ENCODE data around the gene ADAMTS4.

Gene ADAMTS4

DNA sequence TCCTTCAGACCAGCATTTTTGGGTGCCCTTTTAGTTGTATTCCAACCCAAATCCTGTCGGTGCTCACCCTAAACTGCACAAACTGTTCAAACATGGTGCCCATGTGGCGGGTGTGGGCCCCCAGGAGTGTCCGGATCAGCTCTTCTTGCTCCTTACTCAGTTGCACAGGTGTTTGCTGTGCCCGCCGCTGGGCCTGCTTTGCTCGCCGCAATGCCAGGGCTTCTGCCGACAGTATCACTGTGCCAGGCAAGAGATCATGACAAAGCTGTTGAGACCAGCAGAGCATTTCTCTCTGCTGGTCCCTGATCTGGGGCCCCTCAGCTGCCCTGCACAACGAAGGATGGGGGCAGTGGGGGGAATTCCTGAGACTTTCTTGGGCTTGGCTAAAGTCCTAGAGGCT is 34.2 kb upstream of the ADAMTS4 start:
- Histone ChIP-seq H3K4me3 (ENCODE audit: low read length) (no peak overlapping the region), H4K20me1 (ENCODE audit: control insufficient read depth, insufficient read depth, low read depth, low read length) (no peaks in the 10 kb centered on the region), H3K9me2 (replicated peaks; ENCODE audit: control insufficient read depth, low read length) (no peaks in the 10 kb centered on the region), H3K9me3 (ENCODE audit: control insufficient read depth, insufficient read depth, low read length) (no peaks in the 10 kb centered on the region), H3K36me3 (ENCODE audit: control insufficient read depth, low read length) (peaks cover 26% of the 10 kb centered on the region), H3K4me1 (ENCODE audit: control insufficient read depth, low read length) (peaks cover 1% of the 10 kb centered on the region), H3F3A (ENCODE audit: control insufficient read depth, insufficient read depth) (no peaks in the 10 kb centered on the region), H3K27me3 (ENCODE audit: control insufficient read depth, low read length) (0 out of 2 replicates have a peak, but pooled peaks cover 3% of the 10 kb centered on the region), H3K27ac (ENCODE audit: low read depth, low read length) (no peak overlapping the region), H3K79me2 (ENCODE audit: control insufficient read depth, low read length) (no peaks in the 10 kb centered on the region; the same call in 1 of the 2 replicates), H3K4me2 (ENCODE audit: low read length) (no peak overlapping the region)
- TF ChIP-seq, protein P1, sequence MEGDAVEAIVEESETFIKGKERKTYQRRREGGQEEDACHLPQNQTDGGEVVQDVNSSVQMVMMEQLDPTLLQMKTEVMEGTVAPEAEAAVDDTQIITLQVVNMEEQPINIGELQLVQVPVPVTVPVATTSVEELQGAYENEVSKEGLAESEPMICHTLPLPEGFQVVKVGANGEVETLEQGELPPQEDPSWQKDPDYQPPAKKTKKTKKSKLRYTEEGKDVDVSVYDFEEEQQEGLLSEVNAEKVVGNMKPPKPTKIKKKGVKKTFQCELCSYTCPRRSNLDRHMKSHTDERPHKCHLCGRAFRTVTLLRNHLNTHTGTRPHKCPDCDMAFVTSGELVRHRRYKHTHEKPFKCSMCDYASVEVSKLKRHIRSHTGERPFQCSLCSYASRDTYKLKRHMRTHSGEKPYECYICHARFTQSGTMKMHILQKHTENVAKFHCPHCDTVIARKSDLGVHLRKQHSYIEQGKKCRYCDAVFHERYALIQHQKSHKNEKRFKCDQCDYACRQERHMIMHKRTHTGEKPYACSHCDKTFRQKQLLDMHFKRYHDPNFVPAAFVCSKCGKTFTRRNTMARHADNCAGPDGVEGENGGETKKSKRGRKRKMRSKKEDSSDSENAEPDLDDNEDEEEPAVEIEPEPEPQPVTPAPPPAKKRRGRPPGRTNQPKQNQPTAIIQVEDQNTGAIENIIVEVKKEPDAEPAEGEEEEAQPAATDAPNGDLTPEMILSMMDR (IDR thresholded peaks at IDR 0.05; ENCODE audit: low read depth, low read length, poor library complexity, severe bottlenecking): no peak
- TF ChIP-seq EZH2phosphoT487 (IDR thresholded peaks at IDR 0.05; ENCODE audit: borderline replicate concordance, low read length): no peak

DNA sequence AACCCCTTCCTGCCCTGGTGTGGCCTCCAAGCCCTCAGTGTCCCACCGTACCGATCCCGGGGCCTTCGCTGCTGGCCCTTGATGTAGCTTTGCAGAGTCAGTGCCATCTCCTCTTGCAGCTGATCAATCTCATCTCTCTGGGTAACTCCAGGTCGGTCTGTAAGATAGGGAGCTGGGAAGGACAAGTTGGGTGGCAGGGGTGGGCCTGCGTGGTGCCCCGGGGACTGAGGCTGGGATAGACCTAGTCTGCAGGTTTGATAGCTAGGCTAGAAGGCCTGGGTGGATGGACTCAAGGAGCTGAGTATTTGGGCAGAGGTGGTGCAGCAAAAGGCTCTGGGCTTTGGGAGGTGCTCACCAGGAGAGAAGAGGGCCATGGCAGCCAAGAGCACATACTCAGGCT is 31.9 kb upstream of the ADAMTS4 start:
- H3K79me2 ChIP-seq (ENCODE audit: control insufficient read depth, low read length): peaks cover 11% of the 10 kb centered on the region
- TF ChIP-seq, protein P1 (IDR thresholded peaks at IDR 0.05; ENCODE audit: low read depth, low read length, poor library complexity, severe bottlenecking): no peak
- no peak for TF ChIP-seq EZH2phosphoT487 (IDR thresholded peaks at IDR 0.05; ENCODE audit: borderline replicate concordance, low read length)
- H3K27ac ChIP-seq (ENCODE audit: low read depth, low read length): no peak overlapping the region
- no peaks in the 10 kb centered on the region for H4K20me1 ChIP-seq (ENCODE audit: control insufficient read depth, insufficient read depth, low read depth, low read length)
- no peaks in the 10 kb centered on the region for H3K9me2 ChIP-seq (replicated peaks; ENCODE audit: control insufficient read depth, low read length)
- H3F3A ChIP-seq (ENCODE audit: control insufficient read depth, insufficient read depth): no peaks in the 10 kb centered on the region
- no peaks in the 10 kb centered on the region for H3K9me3 ChIP-seq (ENCODE audit: control insufficient read depth, insufficient read depth, low read length)
- H3K27me3 ChIP-seq (ENCODE audit: control insufficient read depth, low read length): no peaks in the 10 kb centered on the region
- no peak overlapping the region for H3K4me2 ChIP-seq (ENCODE audit: low read length)
- peaks cover 30% of the 10 kb centered on the region for H3K36me3 ChIP-seq (ENCODE audit: control insufficient read depth, low read length)
- peaks cover 17% of the 10 kb centered on the region for H3K4me1 ChIP-seq (ENCODE audit: control insufficient read depth, low read length)
- H3K4me3 ChIP-seq (ENCODE audit: low read length): no peak overlapping the region

- H4K20me1 ChIP-seq (ENCODE audit: control insufficient read depth, insufficient read depth, low read depth, low read length): no peaks in the 10 kb centered on the region
- H3K4me1 ChIP-seq (ENCODE audit: control insufficient read depth, low read length): peaks cover 24% of the 10 kb centered on the region
- no peak overlapping the region for H3K27ac ChIP-seq (ENCODE audit: low read depth, low read length)
- H3K36me3 ChIP-seq (ENCODE audit: control insufficient read depth, low read length): peaks cover 30% of the 10 kb centered on the region
- H3K27me3 ChIP-seq (ENCODE audit: control insufficient read depth, low read length): no peaks in the 10 kb centered on the region
- no peaks in the 10 kb centered on the region for H3K9me3 ChIP-seq (ENCODE audit: control insufficient read depth, insufficient read depth, low read length)
- no peak for TF ChIP-seq EZH2phosphoT487 (IDR thresholded peaks at IDR 0.05; ENCODE audit: borderline replicate concordance, low read length)
- TF ChIP-seq, protein P1 (IDR thresholded peaks at IDR 0.05; ENCODE audit: low read depth, low read length, poor library complexity, severe bottlenecking): no peak
- peaks cover 11% of the 10 kb centered on the region for H3K79me2 ChIP-seq (ENCODE audit: control insufficient read depth, low read length)
- no peaks in the 10 kb centered on the region for H3K9me2 ChIP-seq (replicated peaks; ENCODE audit: control insufficient read depth, low read length)
- no peak overlapping the region for H3K4me3 ChIP-seq (ENCODE audit: low read length)
- H3K4me2 ChIP-seq (ENCODE audit: low read length): no peak overlapping the region
- no peaks in the 10 kb centered on the region for H3F3A ChIP-seq (ENCODE audit: control insufficient read depth, insufficient read depth)
Measured at GRCh38 chr1:161229896-161230295, 31.0 kb upstream of the ADAMTS4 start.

Measured in DOHH2 (cell line).